Astrocyte of the cerebellum (primary cell): ENCODE measurements around the gene OR5V1.

Experiments used
- DNase-seq: peaks from one replicate; pipeline ENCODE4 v3.0.0-alpha.2; 2011; ENCODE audit warnings: low read depth
- H3K4me3 ChIP-seq: 2 replicates; pipeline ENCODE4 v1.5.1; 2011; ENCODE audit warnings: mild to moderate bottlenecking, low read depth, low read length, moderate library complexity
- in situ Hi-C: cut with HindIII; loops from 2 replicates; pipeline ENCODE4 v1.10.0; 2017; ENCODE audit warnings: low sequenced_read_pairs
- TF ChIP-seq, protein P1 (sequence below): IDR thresholded peaks from 2 replicates; pipeline ENCODE4 v1.5.1; 2012; ENCODE audit warnings: low read length, low read depth, moderate library complexity, mild to moderate bottlenecking; ENCODE audit errors: missing control alignments

Gene OR5V1

DNA sequence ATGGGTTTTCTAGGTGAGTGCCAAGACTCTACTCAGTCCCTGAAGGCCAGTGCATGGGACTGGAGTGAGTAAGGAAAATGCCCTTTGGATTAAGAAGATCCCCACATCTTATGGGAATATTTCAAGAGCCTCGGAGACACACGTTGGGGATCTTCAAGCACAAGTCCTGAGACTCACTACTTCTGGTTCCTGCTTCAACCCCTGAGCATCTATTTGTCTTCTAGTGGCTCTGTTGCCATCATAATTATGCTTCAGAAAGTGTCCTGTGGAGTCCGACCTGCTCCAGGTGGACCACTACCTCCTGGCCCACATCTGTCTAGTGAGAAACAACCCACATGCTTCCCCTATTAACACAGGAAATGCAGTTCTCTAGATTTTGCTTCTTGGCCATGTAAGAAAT lies at the start of gene OR5V1:
Gene OR5V1 (minus strand): TSS at position 101 of the 400 bp plus-strand sequence. CDS start 12,670 bp downstream, outside the sequence.
- in situ Hi-C loops: no loop called here
- DNase-seq: no peak
- no peak within 1 kb of the TSS for H3K4me3 ChIP-seq
- TF ChIP-seq, protein P1, sequence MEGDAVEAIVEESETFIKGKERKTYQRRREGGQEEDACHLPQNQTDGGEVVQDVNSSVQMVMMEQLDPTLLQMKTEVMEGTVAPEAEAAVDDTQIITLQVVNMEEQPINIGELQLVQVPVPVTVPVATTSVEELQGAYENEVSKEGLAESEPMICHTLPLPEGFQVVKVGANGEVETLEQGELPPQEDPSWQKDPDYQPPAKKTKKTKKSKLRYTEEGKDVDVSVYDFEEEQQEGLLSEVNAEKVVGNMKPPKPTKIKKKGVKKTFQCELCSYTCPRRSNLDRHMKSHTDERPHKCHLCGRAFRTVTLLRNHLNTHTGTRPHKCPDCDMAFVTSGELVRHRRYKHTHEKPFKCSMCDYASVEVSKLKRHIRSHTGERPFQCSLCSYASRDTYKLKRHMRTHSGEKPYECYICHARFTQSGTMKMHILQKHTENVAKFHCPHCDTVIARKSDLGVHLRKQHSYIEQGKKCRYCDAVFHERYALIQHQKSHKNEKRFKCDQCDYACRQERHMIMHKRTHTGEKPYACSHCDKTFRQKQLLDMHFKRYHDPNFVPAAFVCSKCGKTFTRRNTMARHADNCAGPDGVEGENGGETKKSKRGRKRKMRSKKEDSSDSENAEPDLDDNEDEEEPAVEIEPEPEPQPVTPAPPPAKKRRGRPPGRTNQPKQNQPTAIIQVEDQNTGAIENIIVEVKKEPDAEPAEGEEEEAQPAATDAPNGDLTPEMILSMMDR: no peak

DNA sequence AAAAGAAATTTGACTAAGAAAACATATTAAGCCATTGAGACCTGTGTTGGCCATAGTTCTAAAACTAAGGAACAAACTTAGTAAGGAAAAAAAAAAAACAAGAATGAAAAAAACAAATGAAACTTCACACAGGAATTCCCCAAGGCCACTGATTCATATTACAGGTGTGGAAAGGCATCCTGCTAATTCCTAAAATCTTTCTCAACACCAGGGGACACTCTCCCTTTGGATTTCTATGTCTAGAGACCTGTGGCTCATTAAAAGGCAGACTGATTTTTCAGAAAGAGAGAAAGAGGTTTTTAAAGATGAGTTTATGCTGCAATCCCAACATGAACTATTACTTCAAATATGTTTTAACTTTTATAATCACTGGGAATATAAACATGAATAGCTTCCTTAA lies 45.9 kb upstream of the OR5V1 start, which contains the start of gene OR12D1:
Gene OR12D1 (plus strand): TSS at position 341 of the 400 bp plus-strand sequence.
- TF ChIP-seq, protein P1: no peak
- DNase-seq: no peak
- no peak within 1 kb of the TSS for H3K4me3 ChIP-seq
- in situ Hi-C loops: no loop called here

DNA sequence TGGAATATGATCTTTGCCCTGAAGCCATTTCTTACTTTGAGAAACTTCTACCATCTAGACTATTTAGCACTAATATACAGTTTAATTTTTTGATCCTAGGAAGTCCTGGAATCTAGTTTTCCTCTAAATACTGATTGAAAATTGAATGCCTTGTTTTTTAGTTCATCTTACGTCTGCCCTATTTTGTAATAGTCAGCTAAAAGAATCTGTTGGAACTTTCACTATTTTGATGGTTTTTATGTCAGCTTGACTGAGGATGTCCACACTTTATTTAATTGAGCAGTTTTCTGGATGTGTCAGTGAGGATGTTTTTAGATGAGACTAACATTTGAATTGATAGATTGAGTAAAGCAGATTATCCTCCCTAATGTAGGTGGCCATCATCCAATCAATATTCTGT lies 35.1 kb upstream of the OR5V1 start:
- no peak for DNase-seq
- in situ Hi-C loops: no loop called here
- TF ChIP-seq, protein P1: no peak
- H3K4me3 ChIP-seq: no peak overlapping the region

DNA sequence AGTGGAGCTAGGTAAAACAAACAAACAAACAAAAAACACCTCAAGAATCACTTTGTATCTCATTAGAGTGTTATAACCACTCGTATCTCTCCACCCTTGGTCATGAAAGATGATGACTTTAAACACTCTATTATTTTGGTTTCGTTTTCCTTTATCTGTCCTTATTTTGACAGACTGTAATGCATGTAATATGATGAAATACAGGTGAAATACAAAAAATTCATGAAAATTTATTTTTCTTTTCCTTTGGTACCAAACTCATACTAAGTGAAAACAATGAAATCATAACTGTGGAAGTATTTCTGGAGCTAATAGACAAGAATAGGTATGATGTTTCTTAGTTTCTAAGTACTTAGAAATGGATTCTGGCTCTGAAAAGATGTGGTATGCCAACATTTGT lies 30.9 kb upstream of the OR5V1 start:
- TF ChIP-seq, protein P1: no peak
- H3K4me3 ChIP-seq: no peak overlapping the region
- in situ Hi-C loops: no loop called here
- no peak for DNase-seq

DNA sequence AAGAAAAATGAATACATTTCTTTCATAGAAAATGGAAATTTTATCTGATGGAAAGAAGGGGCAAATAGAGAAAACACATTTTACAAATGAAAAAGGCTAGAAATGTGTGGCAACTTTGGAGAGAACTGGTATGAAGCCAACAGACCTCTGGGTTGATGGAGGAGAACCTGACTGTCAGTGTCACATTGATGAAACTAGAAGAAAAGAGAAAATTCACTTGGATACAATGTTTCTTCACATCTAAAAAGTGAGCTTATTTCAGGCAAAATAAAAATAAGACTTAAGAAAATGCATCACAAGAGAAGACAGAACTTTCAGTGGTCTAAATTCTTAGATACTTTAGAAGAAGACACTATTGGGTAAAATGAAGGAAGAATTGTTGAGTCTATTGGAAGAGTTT lies 26.7 kb upstream of the OR5V1 start, which contains the start of gene OR12D2:
Gene OR12D2 (plus strand): TSS at position 301 of the 400 bp plus-strand sequence. CDS start 1,069 bp downstream, outside the sequence.
- no peak for DNase-seq
- TF ChIP-seq, protein P1: no peak
- no peak within 1 kb of the TSS for H3K4me3 ChIP-seq
- in situ Hi-C loops: no loop called here

DNA sequence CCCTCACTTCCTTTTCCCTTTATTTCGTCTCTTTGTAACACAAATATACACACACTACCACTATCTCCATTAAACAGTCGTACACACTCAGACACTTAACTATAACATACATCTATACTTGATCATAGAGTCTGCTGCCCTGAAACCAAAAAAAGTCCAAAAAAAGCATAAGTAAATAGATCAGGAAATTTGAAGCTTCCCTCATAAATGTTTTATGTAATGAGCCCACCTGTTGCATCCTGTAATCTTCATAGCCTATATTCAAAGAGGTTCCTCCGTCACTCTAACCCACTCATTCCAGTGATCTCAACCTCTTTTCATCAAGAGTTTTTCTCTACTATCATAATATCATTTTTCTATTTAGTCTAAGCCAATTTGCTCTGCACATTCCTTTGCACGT lies 19.9 kb upstream of the OR5V1 start:
- TF ChIP-seq, protein P1: no peak
- H3K4me3 ChIP-seq: no peak overlapping the region
- DNase-seq: no peak
- in situ Hi-C loops: no loop called here
